Kidney tubule cell (primary cell): Measurements from ENCODE around the gene TRIM33.
A peak's percentile ranks its signal among the peaks of the same experiment; 100 is the strongest.

Source experiments
- DNase-seq: peaks from one replicate; pipeline ENCODE4 v3.0.0-alpha.2; 2018; ENCODE audit warnings: low spot score

TRIM33 gene

GRCh38 chr1:114511032-114511785, at the start of gene TRIM33:
Gene TRIM33 (minus strand): TSS chr1:114511203. CDS start chr1:114511076, 127 bp downstream.
- peak; percentile 95 for DNase-seq

GRCh38 chr1:114559356-114559755, 48.4 kb upstream of the TRIM33 start:
- DNase-seq = no peak

DNA sequence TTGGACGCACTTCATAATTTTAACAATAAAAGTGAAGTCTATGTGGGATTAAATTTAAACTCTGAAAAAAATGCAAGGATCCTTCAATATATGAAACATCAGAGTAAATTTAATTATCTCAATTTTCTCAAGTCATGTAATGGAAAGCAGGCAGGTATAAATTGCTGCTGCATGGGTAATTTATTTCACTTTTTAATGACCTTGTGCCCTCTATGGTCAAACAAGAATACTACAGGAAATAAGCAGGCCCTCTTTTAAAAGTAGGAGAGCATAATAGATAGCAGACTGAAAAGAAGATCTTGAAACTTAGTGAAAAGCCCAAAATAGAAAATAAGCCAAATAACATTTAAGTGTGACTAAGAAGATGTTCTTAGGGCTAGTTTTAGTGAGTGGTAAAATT, 47.5 kb upstream of the TRIM33 start:
- peak; percentile 24 for DNase-seq

DNA sequence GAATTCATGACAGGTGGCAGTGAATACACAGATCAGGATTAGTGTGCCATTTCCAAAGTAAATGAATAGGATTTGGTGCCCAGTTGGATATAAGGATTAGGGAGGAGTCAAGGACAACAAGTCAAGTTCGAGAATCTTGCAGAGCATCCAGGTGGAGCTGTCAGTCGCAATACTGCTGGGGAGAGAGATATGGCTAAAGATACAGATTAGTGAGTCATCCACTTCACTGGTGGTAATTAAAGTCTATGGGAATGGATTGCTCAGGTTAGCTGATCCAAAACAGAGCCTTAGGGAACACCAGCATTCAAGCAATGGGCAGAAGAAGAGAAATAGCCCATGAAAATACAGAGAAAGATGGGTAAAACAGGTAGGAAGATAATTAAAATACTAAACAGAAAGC, 43.6 kb upstream of the TRIM33 start:
- no peak for DNase-seq

DNA sequence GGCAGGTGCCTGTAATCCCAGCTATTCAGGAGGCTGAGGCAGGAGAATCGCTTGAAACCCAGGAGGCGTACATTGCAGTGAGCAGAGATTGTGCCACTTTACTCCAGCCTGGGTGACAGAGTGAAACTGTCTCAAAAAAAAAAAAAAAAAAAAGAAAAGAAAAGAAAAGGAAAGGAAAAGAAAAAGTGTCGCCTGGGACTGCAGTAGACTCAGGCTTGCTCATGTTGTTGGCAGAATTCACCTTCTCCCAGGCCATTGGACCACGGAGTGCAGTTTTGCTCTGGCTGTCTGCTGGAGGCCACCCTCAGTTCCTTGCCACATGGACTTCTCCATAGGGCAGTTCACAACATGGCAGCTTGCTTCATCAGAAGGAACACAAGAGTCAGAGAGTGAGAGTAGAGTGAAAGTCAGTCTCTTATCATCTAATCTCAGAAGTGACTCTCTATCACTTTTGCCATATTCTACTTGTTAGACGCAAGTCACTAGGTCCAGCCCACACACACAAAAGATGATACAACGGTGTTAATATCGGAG, 41.2 kb upstream of the TRIM33 start:
- no peak for DNase-seq

DNA sequence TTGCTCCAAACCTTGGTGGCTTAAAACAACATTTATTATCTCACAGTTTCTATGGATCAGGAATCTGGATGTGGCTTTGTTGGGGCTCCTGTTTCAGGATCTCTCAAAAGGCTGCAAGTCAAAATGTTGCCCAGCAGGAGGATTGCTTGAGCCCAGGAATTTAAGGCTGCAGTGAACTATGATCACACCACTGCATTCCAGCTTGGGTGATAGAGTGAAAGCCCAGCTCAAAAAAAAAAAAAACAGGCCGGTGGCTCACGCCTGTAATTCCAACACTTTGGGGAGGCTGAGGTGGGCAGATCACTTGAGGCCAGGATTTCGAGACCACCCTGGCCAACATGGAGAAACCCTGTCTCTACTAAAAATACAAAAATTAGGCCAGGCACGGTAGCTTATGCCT, 40.4 kb upstream of the TRIM33 start:
- DNase-seq = no peak

DNA sequence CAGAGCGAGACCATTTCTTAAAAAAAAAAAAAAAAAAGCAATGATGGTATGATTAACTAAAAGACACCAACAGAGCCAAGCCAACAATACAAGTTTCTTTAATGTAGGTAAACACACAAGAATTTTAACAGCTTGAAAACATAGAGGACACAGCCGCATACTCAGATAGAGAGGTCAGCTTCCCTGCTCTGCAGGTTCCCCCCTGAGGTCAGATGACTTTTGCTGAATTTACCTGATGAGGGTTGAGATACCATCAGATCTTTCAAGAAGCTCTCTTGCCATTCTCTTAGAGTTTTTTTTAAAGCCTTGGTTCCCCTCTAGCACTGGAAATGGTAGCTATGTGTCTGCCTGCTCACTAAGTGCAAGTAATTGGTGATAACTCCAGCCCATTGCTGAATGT, 39.3 kb upstream of the TRIM33 start:
- no peak for DNase-seq

GRCh38 chr1:114549137-114549536, 38.1 kb upstream of the TRIM33 start:
- peak; percentile 37 for DNase-seq

GRCh38 chr1:114547076-114547475, 36.1 kb upstream of the TRIM33 start:
- no peak for DNase-seq

DNA sequence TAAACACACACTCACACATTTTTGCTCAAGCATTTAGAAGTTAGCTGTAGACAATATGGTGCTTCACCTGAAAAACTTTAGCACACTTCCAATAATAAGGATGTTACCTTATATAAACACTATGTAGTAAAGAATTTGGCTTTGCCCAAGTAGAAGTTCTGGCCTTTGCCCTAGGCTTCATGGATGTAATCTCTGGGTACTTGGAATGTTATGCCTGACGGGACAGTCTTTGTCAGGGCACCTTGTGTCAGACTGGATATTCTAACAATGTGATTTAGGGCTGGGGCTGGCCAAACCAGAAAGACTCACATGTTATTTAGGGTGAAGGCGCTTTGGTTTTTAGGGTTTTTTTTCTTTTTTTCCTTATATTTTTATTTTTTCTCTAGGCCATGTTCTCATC, 34.8 kb upstream of the TRIM33 start:
- DNase-seq = no peak

GRCh38 chr1:114545315-114545714, 34.3 kb upstream of the TRIM33 start:
- DNase-seq = no peak

- no peak for DNase-seq
Observed at GRCh38 chr1:114540821-114541220, 29.8 kb upstream of the TRIM33 start.

DNA sequence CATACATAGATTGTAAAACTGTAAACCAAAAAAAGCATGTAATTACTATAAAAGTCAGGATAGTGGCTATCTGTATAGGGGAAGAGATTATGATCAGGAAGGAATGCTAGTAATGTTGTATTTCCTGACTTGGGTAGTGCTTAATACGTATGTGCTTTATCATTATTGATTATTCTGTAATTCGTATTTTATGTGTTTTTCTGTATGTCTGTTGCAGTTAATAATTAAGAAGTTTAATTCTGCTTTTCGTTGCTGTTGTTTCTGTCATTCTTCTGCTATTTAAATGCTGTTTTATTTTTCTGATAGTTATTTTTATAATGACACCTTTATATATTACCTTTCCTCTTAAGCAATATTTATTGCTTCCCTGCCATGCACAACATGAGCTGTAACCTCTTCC, 29.3 kb upstream of the TRIM33 start:
- no peak for DNase-seq

DNA sequence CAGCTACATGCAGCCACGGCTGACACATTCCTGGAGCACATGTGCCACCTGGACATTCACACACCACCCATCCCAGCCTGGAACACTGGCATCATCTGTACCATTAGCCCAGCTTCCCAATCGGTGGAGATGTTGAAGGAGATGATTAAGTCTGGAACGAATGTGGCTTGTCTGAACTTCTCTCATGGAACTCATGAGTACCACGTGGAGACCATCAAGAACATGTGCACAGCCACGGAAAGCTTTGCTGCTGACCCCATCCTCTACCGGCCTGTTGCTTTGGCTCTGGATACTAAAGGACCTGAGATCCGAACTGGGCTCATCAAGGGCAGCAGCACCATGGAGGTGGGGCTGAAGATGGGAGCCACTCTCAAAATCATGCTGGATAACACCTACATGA, 25.0 kb upstream of the TRIM33 start:
- DNase-seq = no peak

GRCh38 chr1:114535401-114535800, 24.4 kb upstream of the TRIM33 start:
- no peak for DNase-seq

DNA sequence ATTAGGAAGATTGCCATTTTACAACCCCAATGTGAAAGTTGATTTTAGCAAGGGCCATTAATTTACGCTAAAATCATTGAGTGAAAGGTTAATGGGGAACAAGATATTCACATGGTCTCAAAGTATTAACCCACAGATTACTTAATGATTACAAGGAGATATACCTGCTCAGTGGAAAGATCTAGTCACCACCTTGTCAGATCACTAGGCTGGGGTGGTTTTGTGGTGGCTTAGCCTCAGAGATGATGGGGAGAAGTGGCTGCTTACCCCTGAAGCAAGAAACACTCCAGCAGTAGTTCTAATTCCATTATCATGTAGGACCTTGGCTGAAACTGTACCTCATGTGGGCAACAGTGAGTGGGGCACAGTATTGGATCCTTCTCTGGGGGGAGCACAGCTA, 20.1 kb upstream of the TRIM33 start:
- DNase-seq = no peak

DNA sequence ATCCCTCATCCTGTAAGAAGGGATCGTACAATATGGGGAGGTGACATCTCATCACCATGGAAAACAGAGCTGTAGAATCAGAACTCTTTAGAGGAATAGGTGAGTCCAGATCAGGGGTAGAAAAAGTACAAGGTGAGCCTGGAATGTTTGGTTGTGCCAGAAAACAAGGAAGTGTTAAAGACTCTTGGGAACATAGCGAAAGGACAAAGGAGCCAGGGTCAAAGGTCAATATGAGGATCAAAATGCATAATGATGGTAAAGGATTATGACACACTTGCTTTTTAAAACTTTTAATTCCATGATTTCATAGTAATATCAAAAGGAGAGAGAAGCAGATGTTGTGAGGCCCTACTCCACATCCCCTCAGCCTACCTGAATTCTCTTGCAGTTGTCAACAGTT, 19.2 kb upstream of the TRIM33 start:
- no peak for DNase-seq

DNA sequence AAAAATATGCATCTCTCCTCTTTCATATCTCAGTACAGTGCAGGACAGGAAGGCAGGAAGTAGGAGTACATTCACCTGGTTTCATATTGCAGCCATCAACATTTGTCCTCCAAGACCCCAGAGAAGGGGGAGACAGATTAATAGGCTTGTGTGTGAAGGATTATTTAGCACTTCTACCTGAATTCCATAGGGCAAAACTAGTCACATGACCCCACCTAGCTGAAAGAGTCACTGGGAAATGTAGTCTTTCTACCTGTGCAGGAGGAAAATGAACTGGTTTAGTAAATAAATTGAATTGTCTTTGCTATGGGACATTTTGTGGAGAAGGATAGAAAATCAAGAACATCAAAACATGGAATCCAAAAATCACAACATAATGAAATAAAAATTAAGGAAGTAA, 13.9 kb upstream of the TRIM33 start:
- DNase-seq = no peak

DNA sequence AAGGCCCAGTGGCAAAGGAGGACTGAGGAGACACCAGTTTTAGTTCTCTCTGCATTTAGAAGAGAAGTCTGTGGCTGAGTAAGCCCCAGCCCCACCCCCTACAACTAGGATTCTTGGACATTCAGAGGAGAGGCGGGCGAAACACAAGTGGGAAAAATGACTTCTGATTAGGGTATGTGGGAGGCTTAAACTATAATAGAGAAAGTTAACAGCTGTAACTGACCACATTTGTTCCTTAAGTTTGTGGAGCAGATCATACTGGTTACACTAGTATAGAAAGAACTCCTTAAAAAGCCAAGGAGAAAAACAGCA, 11.2 kb upstream of the TRIM33 start:
- DNase-seq = no peak

- no peak for DNase-seq
Observed at GRCh38 chr1:114521396-114522263, 10.6 kb upstream of the TRIM33 start.

GRCh38 chr1:114517348-114517747, 6.3 kb upstream of the TRIM33 start:
- DNase-seq = peak; percentile 70

- DNase-seq = no peak
Observed at GRCh38 chr1:114512595-114513280, 1.7 kb upstream of the TRIM33 start.
